Activated gamma-delta T cell treated with anti-CD3 and anti-CD28 coated beads, Interleukin-2, amount 50 U/mL, for 16 hours (primary cell): Measurements from ENCODE around the gene PKHD1.

Source experiments
- DNase-seq: peaks from one replicate; pipeline ENCODE4 v3.0.0-alpha.2; 2020; ENCODE audit warnings: low read depth

Gene PKHD1

GRCh38 chr6:51702851-51703250 lies 384.6 kb downstream of the PKHD1 start:
- DNase-seq = no peak

- no peak for DNase-seq
Measured at GRCh38 chr6:51684603-51685002, 402.8 kb downstream of the PKHD1 start.

GRCh38 chr6:51684038-51684437 lies 403.4 kb downstream of the PKHD1 start:
- DNase-seq = no peak

GRCh38 chr6:51678905-51679620 lies 408.4 kb downstream of the PKHD1 start:
- no peak for DNase-seq

- no peak for DNase-seq
Measured at GRCh38 chr6:51678274-51678673, 409.1 kb downstream of the PKHD1 start.

- DNase-seq = no peak
Measured at GRCh38 chr6:51675922-51676275, 411.5 kb downstream of the PKHD1 start.

- no peak for DNase-seq
Measured at GRCh38 chr6:51675020-51675921, 412.1 kb downstream of the PKHD1 start.

- no peak for DNase-seq
Measured at GRCh38 chr6:51663525-51663924, 423.9 kb downstream of the PKHD1 start.

GRCh38 chr6:51660767-51661166 lies 426.6 kb downstream of the PKHD1 start:
- DNase-seq = no peak

- DNase-seq = no peak
Measured at GRCh38 chr6:51657491-51657890, 429.9 kb downstream of the PKHD1 start.

GRCh38 chr6:51655517-51655916 lies 431.9 kb downstream of the PKHD1 start:
- DNase-seq = no peak

GRCh38 chr6:51654647-51655046 lies 432.8 kb downstream of the PKHD1 start:
- DNase-seq = no peak

GRCh38 chr6:51651132-51651817 lies 436.1 kb downstream of the PKHD1 start:
- DNase-seq = no peak

- no peak for DNase-seq
Measured at GRCh38 chr6:51648774-51649173, 438.6 kb downstream of the PKHD1 start.

- DNase-seq = no peak
Measured at GRCh38 chr6:51648236-51648635, 439.2 kb downstream of the PKHD1 start.

- DNase-seq = no peak
Measured at GRCh38 chr6:51644426-51644825, 443.0 kb downstream of the PKHD1 start.

GRCh38 chr6:51640021-51640420 lies 447.4 kb downstream of the PKHD1 start:
- no peak for DNase-seq

GRCh38 chr6:51633424-51633823 lies 454.0 kb downstream of the PKHD1 start:
- no peak for DNase-seq

- no peak for DNase-seq
Measured at GRCh38 chr6:51630011-51630410, 457.4 kb downstream of the PKHD1 start.

GRCh38 chr6:51626391-51626790 lies 461.0 kb downstream of the PKHD1 start:
- DNase-seq = no peak

GRCh38 chr6:51625566-51625965 lies 461.8 kb downstream of the PKHD1 start:
- no peak for DNase-seq

- DNase-seq = no peak
Measured at GRCh38 chr6:51620971-51621370, 466.4 kb downstream of the PKHD1 start.
